AG04449 (cell line): ENCODE data around the gene RBMX2.
A peak's percentile ranks its signal among the peaks of the same experiment; 100 is the strongest.
"Not testable (repeated sequence)": the region's sequence is repeated elsewhere in the genome, so short reads cannot be mapped to it uniquely, and the experiment has no call there.

Experiments used
- CTCF ChIA-PET: fragments of 350-600 bp; formaldehyde crosslinking; extraction: SDS; loops from one replicate; lab custom pipeline; 2021; ENCODE audit warnings: antibody characterized with exemption; lab: Yijun Ruan, JAX
- POLR2A ChIA-PET: fragments of 400-600, 350-600 bp; formaldehyde crosslinking; extraction: SDS; loops from one replicate; lab custom pipeline; 2020; ENCODE audit warnings: antibody characterized with exemption, inconsistent platforms; lab: Yijun Ruan, JAX
- DNase-seq: peaks from one replicate; pipeline ENCODE4 v3.0.0-alpha.2; 2010; ENCODE audit warnings: low read depth, low spot score
- H3K4me3 ChIP-seq: 2 replicates; pipeline ENCODE4 v1.5.1; 2011; ENCODE audit warnings: low read depth, mild to moderate bottlenecking, control low read depth, low read length
- TF ChIP-seq, protein P1 (sequence below): IDR thresholded peaks from one replicate; pipeline ENCODE4 v1.5.1; 2011; ENCODE audit warnings: mild to moderate bottlenecking, moderate library complexity, low read length, control low read depth, inconsistent platforms; ENCODE audit not compliant: insufficient read depth; ENCODE audit errors: missing control alignments

The RBMX2 gene, protein sequence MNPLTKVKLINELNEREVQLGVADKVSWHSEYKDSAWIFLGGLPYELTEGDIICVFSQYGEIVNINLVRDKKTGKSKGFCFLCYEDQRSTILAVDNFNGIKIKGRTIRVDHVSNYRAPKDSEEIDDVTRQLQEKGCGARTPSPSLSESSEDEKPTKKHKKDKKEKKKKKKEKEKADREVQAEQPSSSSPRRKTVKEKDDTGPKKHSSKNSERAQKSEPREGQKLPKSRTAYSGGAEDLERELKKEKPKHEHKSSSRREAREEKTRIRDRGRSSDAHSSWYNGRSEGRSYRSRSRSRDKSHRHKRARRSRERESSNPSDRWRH

DNA sequence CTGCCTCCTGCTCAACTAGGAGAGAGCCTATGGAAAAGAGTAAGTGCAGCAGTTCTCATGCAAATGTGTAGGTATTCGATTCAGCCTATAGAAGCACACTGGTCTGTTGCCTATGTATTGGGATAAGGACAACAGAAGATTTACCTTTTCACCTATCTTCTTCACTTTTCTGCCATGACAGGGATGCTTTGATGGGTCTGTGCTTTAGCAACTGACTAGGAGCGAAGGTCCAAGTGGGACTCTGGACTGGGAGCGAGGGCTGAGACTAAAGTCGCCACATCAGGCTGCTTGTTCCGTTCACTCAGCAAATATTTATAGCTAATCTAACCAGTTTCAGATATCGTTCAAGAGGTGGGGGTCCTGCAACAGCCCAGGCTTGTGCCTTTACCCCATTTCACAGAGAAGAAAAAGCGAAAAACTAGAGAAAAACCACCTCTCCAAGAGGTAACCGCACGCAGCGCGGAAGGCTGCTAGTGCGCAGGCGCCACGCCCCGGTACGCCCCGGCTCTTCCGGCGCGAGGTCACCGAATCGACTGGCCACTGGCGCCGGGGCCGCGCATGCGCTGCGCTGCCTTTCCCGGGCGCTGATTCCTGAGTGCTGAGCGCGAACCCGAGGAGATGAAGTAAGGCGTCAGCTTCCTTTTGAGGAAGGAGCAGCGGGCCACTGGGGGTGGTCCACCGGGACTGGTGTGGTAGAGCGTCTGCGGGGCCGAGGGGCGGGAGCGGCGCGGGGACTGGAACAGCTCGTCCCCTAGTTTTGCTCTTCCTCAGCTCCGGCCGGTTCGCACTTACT lies at the start of gene RBMX2:
TSS of gene RBMX2 (plus strand) at position 573 of the 793 bp plus-strand sequence. CDS start at position 619, 46 bp downstream.
- TF ChIP-seq, protein P1, sequence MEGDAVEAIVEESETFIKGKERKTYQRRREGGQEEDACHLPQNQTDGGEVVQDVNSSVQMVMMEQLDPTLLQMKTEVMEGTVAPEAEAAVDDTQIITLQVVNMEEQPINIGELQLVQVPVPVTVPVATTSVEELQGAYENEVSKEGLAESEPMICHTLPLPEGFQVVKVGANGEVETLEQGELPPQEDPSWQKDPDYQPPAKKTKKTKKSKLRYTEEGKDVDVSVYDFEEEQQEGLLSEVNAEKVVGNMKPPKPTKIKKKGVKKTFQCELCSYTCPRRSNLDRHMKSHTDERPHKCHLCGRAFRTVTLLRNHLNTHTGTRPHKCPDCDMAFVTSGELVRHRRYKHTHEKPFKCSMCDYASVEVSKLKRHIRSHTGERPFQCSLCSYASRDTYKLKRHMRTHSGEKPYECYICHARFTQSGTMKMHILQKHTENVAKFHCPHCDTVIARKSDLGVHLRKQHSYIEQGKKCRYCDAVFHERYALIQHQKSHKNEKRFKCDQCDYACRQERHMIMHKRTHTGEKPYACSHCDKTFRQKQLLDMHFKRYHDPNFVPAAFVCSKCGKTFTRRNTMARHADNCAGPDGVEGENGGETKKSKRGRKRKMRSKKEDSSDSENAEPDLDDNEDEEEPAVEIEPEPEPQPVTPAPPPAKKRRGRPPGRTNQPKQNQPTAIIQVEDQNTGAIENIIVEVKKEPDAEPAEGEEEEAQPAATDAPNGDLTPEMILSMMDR = no peak
- CTCF ChIA-PET = interaction anchor here (1.3 to 2.7 kb wide), 2 partner anchors 8 to 515 kb away, joined by 3 to 8 read pairs; no protein-coding TSS in a partner anchor
- POLR2A ChIA-PET = no interaction called here
- peak within 1 kb of the TSS; percentile 77 for H3K4me3 ChIP-seq
- no peak for DNase-seq

DNA sequence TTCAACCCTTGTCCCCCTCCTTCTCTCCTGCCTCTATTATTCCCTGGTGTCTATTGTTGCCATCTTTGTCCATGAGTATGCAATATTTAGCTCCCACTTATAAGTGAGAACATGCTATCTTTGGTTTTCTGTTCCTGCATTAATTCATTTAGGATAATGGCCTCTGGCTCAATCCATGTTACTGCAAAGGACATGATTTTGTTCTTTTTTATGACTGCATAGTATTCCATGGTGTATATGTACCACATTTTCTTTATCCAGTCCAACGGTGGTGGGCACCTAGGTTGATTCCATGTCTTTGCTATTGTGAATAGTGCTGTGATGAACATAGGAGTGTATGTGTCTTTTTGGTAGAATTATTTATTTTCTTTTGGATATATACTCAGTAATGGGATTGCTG lies 49.7 kb upstream of the RBMX2 start:
- POLR2A ChIA-PET, H3K4me3 ChIP-seq, DNase-seq, CTCF ChIA-PET: not testable (repeated sequence)

DNA sequence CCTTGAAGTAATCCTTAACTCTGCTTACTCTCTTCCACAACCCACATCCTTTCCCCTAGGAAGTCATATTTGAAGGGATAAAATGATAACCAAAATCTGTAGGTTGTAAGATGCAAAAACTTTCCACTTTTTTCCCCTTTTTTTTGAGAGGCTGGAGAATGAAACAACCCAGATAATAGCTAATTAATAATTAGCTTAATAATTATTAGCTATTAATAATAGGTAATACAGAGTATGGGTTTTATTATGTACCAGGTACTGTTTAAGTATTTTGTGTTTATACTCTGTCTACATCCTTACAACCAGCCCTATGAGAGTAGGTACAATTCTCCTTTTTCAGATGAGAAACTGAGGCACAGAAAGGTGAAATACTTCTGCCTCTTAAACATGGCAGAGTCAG lies 25.7 kb upstream of the RBMX2 start:
- POLR2A ChIA-PET = no interaction called here
- TF ChIP-seq, protein P1 = no peak
- DNase-seq = no peak
- H3K4me3 ChIP-seq = no peak overlapping the region
- CTCF ChIA-PET = no interaction called here

DNA sequence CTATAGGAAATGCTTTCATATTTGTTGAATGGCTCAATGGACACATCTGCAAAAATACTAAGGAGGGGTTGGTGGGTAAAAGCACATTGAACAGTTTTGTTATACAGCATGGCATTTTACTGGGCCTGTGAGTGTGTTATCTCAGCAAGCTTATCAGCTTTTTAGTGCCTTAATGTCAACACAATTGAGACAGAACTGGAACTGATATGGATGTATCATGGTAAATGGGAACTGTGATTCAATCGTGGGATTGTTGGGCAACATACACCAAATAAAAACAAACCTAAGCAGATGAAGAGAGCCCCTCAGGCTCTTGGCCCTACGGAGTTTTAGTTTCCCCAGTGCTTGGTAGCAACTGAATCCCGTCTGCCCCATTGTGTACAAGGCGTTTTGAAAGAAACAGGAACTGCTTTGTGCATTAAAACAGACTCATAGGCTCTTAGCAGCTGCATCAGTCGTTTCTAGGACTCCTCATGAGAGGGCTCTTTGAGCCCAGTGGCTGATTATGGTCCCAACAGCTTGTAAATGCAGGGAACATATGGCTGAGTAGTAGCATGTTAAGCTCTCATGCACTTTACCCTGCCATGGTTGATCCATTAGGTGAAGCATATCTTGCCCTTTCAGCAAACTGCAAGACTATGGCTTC lies 23.6 kb upstream of the RBMX2 start:
- ChIA-PET POLR2A (no interaction called here), CTCF (interaction anchor here (1.4 kb wide), 1 partner anchor 17 kb away, joined by 3 read pairs; no protein-coding TSS in a partner anchor)
- TF ChIP-seq, protein P1 = no peak
- no peak for DNase-seq
- H3K4me3 ChIP-seq = no peak overlapping the region

DNA sequence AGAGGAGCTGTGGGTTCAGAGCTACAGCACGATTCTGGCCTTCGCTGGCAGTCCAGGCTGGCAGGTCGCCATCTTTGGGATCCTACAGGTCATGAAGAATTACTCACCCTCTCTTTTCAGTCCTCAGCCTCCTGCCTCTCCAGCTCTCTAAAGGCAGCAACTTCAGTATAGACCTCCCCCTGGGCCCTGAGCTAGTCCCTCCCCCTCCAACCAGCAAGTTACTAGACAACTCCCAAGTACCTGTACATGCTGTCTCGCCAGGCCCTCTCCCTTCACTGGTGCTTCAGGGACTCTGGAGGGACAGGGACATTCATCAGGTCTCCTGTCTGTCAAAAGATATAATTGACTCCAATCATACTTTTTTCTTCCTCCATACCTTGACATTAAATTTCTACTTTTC lies 16.3 kb upstream of the RBMX2 start, which contains the start of gene GPR119:
TSS of gene GPR119 (minus strand) at position 155 of the 400 bp plus-strand sequence. CDS start 227 bp downstream, outside the sequence.
- DNase-seq = no peak
- TF ChIP-seq, protein P1 = no peak
- POLR2A ChIA-PET = no interaction called here
- CTCF ChIA-PET = interaction anchor here (1.2 kb wide), 1 partner anchor 10 kb away, joined by 4 read pairs; no protein-coding TSS in a partner anchor
- no peak within 1 kb of the TSS for H3K4me3 ChIP-seq

DNA sequence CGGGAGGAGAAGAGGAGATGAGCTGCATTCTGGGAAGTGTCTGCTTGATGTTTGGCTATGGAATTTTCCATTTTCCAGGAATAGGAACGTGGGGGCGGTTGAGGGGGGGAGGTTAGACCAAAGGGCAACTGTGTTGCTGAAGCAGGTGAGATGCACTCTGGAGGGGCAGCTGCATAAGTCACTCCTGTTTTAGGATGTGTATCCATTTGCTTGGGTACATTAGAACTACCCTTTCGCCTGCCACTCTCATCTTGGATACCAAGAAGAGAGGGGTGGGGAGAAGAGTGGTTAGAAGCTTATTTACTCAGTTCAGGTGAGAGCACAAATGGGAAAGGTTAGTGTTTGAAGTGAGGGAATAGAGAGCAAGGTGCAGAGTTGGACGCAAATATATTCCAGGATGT lies 15.4 kb upstream of the RBMX2 start:
- no peak overlapping the region for H3K4me3 ChIP-seq
- no peak for DNase-seq
- ChIA-PET POLR2A (no interaction called here), CTCF (interaction anchor here (1.2 kb wide), 1 partner anchor 9 kb away, joined by 4 read pairs; no protein-coding TSS in a partner anchor)
- TF ChIP-seq, protein P1 = no peak
